WI38 (cell line): Measurements from ENCODE around the gene BAMBI.

Experiments
- H3K4me3 ChIP-seq: 2 replicates; pipeline ENCODE4 v1.5.1; 2011; ENCODE audit warnings: low read depth, mild to moderate bottlenecking, control low read depth, low read length
- TF ChIP-seq, protein P1 (sequence below): IDR thresholded peaks from 2 replicates; pipeline ENCODE4 v1.5.1; 2012; ENCODE audit warnings: low read depth, mild to moderate bottlenecking, control low read depth, low read length

Gene BAMBI

GRCh38 chr10:28664369-28664740 is 13.0 kb upstream of the BAMBI start:
- TF ChIP-seq, protein P1, sequence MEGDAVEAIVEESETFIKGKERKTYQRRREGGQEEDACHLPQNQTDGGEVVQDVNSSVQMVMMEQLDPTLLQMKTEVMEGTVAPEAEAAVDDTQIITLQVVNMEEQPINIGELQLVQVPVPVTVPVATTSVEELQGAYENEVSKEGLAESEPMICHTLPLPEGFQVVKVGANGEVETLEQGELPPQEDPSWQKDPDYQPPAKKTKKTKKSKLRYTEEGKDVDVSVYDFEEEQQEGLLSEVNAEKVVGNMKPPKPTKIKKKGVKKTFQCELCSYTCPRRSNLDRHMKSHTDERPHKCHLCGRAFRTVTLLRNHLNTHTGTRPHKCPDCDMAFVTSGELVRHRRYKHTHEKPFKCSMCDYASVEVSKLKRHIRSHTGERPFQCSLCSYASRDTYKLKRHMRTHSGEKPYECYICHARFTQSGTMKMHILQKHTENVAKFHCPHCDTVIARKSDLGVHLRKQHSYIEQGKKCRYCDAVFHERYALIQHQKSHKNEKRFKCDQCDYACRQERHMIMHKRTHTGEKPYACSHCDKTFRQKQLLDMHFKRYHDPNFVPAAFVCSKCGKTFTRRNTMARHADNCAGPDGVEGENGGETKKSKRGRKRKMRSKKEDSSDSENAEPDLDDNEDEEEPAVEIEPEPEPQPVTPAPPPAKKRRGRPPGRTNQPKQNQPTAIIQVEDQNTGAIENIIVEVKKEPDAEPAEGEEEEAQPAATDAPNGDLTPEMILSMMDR = no peak
- H3K4me3 ChIP-seq = no peak overlapping the region

GRCh38 chr10:28666751-28667467 is 10.4 kb upstream of the BAMBI start:
- TF ChIP-seq, protein P1 = no peak
- no peak overlapping the region for H3K4me3 ChIP-seq

GRCh38 chr10:28668363-28669226 is 8.7 kb upstream of the BAMBI start:
- TF ChIP-seq, protein P1 = no peak
- peak overlapping the region; percentile 56 for H3K4me3 ChIP-seq

DNA sequence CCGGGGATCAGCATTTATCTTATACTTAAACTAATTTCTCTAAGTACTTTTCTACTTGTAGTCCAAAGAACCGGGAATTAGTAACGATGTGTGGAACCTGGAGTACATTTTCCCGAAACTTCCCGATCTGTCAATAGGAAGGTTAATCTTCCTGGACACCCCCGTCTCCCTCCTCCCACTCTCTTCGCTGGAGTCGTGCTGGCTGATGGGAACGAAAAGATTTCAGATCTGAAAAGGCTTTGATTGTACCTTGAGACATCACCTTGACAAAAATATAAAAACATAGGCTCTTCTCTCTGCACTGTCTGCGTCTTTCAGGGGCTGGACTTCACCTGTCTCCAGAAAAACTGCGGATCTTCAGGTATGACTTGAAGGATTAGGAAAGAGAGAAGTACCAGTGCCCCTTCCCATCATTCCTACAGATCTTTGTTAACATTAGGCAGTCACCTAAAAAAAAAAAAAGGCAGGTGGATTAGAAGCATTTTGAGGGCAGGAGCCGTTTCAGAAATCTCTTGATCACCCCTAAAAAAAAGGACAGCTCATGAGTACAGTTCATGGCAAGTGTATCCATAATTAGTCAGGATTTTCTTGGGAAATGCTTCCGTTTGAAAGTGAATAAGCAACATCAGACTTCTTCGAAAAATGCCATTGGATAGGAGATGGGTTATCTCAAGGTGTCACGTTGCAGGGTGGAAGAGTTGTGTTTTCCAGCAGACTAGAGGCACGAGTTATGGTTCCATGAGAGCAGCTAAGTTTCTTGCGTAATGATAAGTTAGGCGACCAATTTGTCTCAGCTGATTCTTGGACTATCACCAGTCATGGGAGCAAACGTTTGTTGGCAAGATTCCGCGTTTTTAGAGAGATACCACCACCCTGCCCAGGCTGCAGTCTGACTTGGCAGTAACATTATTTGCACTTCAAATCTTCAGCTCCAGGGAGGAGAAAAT is 7.8 kb upstream of the BAMBI start:
- peak overlapping the region; percentile 56 for H3K4me3 ChIP-seq
- TF ChIP-seq, protein P1 = no peak

DNA sequence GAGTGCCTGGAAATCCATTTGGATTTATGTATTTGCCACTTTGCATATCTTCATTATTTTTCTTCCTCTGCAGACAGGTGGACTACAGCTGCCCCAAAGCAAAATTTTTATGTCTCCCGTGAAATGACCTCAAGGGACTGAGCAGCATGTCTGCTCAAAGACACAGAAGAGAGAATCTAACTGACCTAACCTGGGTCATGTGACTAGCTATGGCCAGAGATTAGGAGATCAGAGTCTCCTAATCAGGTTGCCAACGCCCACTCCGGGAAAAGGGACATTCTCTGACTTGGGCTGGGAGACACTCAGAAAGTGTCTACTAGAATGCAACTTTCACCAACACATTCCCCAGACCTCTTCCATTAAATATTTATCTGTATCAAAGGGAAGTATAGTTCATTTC is 2.5 kb upstream of the BAMBI start:
- H3K4me3 ChIP-seq = no peak overlapping the region
- TF ChIP-seq, protein P1 = no peak

GRCh38 chr10:28676326-28676967 is 874 bp upstream of the BAMBI start:
- peak overlapping the region; percentile 52 for H3K4me3 ChIP-seq
- TF ChIP-seq, protein P1 = no peak; the same call in 1 of the 2 replicates
